HG03139 (cell line): ENCODE results near the gene GMPS.

Experiments
- ATAC-seq: cut with Tn5 transposase; IDR thresholded peaks from one replicate; pipeline ENCODE4 v1.9.1; 2021; ENCODE audit not compliant: unreplicated experiment

Gene GMPS

GRCh38 chr3:155991212-155991611 is 120.8 kb downstream of the GMPS start:
- ATAC-seq: no peak

GRCh38 chr3:155991847-155992246 is 121.4 kb downstream of the GMPS start:
- ATAC-seq: no peak
